GM12865 (cell line): ENCODE results near the gene AURKAIP1.

ENCODE experiments used
- DNase-seq: peaks from one replicate; pipeline ENCODE4 v3.0.0; 2010; ENCODE audit warnings: low read depth
- H3K4me3 ChIP-seq: 2 replicates; pipeline ENCODE4 v1.5.1; 2011; ENCODE audit warnings: mild to moderate bottlenecking, low read depth, low read length, control low read depth
- TF ChIP-seq, protein P1 (sequence below): IDR thresholded peaks from 2 replicates; pipeline ENCODE4 v1.5.1; 2011; ENCODE audit warnings: low read length, control low read depth, low read depth, inconsistent platforms; ENCODE audit not compliant: insufficient read depth; ENCODE audit errors: missing control alignments

The AURKAIP1 gene

DNA sequence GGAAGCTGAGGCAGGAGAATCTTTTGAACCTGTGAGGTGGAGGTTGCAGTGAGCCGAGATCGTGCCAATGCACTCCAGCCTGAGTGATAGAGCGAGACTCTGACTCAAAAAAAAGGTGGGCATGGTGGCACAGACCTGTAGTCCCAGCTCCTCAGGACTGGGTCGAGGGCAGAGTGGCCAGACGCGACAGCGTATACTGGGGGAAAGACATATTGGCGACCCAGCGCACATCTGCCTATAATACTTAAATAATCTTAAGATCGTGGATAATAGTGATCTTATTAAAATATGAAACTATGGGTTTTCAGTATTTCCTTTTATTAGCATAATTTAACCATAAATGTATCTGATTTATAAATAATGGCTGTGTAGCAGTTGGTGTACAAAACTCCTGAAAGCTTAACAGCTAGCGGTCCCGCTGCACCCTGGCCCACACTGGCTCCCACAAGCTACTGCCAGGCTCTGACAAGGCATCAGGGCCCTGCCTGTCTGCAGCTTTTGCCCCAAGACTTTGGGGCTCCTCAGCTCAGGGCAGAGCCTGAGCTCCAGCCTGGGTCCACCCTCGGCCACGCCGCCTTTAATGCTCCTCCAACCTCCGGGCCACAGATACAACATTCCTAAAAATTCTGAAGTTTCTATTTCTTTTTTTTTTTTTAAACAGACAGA lies 2.7 kb upstream of the AURKAIP1 start:
- DNase-seq = no peak
- H3K4me3 ChIP-seq = no peak overlapping the region
- TF ChIP-seq, protein P1, sequence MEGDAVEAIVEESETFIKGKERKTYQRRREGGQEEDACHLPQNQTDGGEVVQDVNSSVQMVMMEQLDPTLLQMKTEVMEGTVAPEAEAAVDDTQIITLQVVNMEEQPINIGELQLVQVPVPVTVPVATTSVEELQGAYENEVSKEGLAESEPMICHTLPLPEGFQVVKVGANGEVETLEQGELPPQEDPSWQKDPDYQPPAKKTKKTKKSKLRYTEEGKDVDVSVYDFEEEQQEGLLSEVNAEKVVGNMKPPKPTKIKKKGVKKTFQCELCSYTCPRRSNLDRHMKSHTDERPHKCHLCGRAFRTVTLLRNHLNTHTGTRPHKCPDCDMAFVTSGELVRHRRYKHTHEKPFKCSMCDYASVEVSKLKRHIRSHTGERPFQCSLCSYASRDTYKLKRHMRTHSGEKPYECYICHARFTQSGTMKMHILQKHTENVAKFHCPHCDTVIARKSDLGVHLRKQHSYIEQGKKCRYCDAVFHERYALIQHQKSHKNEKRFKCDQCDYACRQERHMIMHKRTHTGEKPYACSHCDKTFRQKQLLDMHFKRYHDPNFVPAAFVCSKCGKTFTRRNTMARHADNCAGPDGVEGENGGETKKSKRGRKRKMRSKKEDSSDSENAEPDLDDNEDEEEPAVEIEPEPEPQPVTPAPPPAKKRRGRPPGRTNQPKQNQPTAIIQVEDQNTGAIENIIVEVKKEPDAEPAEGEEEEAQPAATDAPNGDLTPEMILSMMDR = no peak

DNA sequence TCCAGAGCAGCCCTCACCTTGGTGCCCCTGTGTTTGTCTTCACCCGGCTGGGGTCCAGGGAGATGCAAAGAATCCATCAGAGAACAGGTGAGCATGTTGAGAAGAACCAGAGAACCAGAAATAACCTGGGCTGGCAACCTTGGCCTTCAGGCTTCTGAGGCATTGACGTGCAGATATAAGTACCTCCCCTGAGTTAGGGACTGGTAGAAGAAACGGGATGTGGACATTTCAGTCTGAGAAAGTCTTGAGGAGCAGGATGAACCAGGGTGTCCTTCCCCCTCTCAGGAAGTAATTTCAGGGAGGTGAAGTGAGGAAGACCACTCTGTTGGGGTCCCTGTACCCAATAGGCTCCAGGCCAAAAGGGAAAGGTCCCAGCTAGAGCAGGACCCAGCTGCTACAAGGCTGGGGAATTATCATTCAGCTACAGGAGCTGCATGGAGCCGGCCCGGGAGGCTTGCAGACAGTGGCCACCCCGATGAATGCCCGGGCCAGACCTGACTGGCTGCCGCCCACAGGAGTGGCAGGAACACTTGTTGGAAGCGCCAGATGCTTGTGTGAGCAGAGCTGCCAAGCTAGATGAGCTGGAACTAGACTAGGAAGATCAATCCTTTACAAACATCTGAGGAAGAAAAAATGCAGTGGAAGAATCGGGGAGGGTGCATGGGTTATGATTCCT lies 1.7 kb upstream of the AURKAIP1 start:
- H3K4me3 ChIP-seq = no peak overlapping the region
- DNase-seq = no peak
- TF ChIP-seq, protein P1 = no peak

DNA sequence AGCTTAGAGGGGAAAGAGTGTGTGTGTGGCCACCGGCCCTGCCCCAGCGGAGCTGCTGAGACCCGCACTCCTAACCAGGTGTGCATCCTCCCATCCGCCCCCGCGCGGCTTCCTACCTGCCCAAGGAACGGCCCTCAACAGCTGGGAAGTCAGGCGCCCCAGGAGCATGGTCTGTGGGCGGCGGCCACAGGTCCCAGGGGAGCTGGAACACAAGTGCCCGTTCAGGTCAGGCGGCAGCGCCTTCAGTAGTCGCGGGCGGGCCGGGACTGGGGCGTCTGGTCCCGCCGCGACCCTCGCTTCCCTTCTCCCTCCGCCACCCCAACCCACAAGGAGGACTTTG lies 448 bp downstream of the AURKAIP1 start:
- peak overlapping the region; percentile 76 for H3K4me3 ChIP-seq
- TF ChIP-seq, protein P1 = no peak
- DNase-seq = no peak

DNA sequence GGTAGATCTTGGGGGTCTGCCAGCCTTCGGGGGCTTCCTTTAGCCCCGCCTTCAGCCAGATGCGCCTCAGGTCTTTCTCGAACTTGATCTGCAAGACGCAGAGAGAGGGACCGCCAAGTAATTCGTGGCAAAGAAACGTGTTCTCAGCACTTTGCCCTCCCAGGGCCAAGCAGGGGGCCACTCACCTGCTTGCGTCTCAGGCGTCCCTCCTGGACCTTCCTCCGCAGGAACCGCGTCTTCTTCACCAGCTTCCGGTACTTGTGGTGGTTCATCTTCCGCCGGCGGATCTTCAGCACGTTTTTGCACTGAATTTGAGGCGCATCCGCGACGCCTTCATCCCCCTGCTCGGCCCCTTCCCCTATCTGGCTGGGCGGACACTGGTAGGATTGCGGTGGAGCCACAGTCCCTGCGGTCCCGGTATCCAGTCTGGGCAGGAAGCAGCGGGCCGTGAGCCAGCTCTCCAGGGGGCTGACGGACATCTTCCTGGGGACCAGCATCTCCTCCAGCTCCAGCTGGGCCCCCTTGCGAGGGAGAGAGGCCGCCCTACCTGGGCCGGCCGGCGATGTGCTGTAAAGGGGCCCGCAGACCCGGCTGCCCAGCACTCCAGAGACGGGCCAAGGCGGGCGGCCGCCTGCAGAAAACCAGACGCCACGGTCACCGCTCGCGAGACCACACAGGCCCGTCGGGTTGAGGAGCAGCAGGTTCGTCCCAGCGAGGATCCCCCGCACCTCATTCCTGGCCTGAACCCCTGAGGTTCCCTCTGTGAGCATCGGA lies 1.0 kb downstream of the AURKAIP1 start:
- DNase-seq = no peak
- peak overlapping the region; percentile 76 for H3K4me3 ChIP-seq
- TF ChIP-seq, protein P1 = no peak

DNA sequence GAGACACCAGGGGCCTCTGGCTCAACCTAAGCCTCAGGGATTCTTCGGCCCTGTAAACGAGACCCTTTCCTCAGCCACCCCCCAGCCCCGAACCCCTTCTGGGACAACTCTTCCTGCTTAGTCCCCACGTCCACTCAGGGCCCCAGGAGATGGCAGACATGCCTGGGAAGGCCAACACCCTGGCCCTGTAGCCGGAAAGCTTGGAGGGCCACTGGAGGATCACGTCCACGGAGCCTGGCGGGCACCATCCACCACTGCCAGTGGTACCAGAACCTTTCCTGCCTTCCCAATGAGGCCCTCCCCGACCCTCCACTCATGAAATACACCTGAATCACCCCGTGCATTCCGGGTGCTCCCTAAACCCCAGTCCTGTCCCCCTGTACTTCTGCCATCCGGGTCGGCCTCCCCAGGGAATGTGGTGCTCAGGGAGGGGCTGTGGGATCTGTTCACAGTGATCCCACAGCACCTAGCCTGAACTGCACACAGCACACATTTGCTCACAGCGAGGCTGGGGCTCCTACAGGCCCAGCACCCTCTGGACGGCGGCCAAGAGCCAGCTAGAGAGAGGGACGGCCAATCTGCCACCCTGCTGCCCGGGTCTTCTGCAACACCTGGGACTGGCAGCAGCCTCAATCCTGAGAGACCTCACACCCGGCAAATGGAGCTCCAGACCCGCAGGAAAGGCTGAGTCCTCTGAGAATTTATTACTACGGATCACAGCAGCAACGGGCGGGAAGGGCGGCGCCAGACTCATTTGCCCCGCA lies 1.8 kb downstream of the AURKAIP1 start:
- DNase-seq = no peak
- H3K4me3 ChIP-seq = peak overlapping the region; percentile 76; the same call in 1 of the 2 replicates
- TF ChIP-seq, protein P1 = no peak
